ENCODE results near the gene ADAMTS6.

GRCh38 chr5:65440456-65440855, 41.3 kb downstream of the ADAMTS6 start:
- TF ChIP-seq POLR2A (IDR thresholded peaks at IDR 0.05), result no peak
- no peak for TF ChIP-seq CTCF (IDR thresholded peaks at IDR 0.05)

Measured in uterus (tissue), 2 donors.